Activated CD8-positive, alpha-beta T cell treated with anti-CD3 and anti-CD28 coated beads for 36 hours (primary cell): Measurements from ENCODE around the gene STAP1. TPM values are rescaled to one million over a fixed set of nuclear protein-coding genes. Genes with fewer than 3 reads are reported as not detected.

Source experiments
- ATAC-seq: fragments of 200-7000 bp; cut with Tn5 transposase; one replicate; pipeline ENCODE4 v1.10.0; 2021; ENCODE audit warnings: mild to moderate bottlenecking, moderate library complexity
- CTCF ChIA-PET: fragments of 350-600 bp; sonication (Branson Sonifier 250); formaldehyde crosslinking; loops from one replicate; lab custom pipeline; 2021; ENCODE audit warnings: antibody characterized with exemption; lab: Charles Lee
- POLR2A ChIA-PET: fragments of 350-600 bp; sonication (Branson Sonifier 250); formaldehyde crosslinking; loops from one replicate; lab custom pipeline; 2021; ENCODE audit warnings: antibody characterized with exemption; lab: Charles Lee
- DNase-seq: peaks from one replicate; pipeline ENCODE4 v3.0.0-alpha.2; 2020
- H3K27ac Mint-ChIP-seq: one replicate; pipeline ENCODE4 v1.8.0; 2021; ENCODE audit warnings: mild to moderate bottlenecking, mixed read lengths
- H3K27me3 Mint-ChIP-seq: one replicate; pipeline ENCODE4 v1.8.0; 2021; ENCODE audit warnings: mixed read lengths
- H3K36me3 Mint-ChIP-seq: one replicate; pipeline ENCODE4 v1.8.0; 2021; ENCODE audit warnings: low read depth, mixed read lengths
- H3K4me1 Mint-ChIP-seq: one replicate; pipeline ENCODE4 v1.8.0; 2021; ENCODE audit warnings: low read depth, mixed read lengths
- H3K4me3 Mint-ChIP-seq: one replicate; pipeline ENCODE4 v1.8.0; 2021; ENCODE audit warnings: mild to moderate bottlenecking, moderate library complexity, mixed read lengths
- H3K9me3 Mint-ChIP-seq: one replicate; pipeline ENCODE4 v1.8.0; 2021; ENCODE audit warnings: mixed read lengths
- intact Hi-C: fragments of 100-400 bp; cut with micrococcal nuclease; formaldehyde crosslinking; loops from one replicate; pipeline ENCODE4 v1.10.0; 2022
- total RNA-seq, 2 experiments: library from RNA; stranded (reverse); gene quantifications; one replicate each; pipeline ENCODE4 v1.2.3, GENCODE V29; 2021
- TF ChIP-seq, protein P1 (sequence below): fragments of 200-600 bp; IDR thresholded peaks from one replicate; pipeline ENCODE4 v1.8.0; 2022; ENCODE audit warnings: antibody characterized with exemption, mild to moderate bottlenecking

The STAP1 gene, protein sequence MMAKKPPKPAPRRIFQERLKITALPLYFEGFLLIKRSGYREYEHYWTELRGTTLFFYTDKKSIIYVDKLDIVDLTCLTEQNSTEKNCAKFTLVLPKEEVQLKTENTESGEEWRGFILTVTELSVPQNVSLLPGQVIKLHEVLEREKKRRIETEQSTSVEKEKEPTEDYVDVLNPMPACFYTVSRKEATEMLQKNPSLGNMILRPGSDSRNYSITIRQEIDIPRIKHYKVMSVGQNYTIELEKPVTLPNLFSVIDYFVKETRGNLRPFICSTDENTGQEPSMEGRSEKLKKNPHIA
- total RNA-seq, result 1 to 10 TPM; 3.0 TPM

DNA sequence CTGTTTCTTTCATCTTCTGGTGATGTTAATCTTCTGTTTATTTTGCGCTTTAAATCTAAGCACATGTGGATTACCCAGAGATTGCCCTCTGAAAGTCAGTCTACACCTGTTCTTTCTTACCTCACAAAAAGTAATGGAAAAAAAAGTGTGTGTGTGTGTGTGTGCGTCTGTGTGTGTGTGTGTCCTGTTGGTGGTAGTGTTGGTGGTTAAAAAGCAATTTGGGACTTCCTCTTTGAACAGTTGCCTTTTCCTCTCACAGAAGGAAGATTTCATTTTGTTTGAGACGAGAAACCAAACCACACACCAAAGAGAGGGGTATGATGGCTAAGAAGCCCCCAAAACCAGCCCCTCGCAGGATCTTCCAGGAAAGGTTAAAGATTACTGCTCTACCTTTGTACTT, at the start of gene STAP1:
Gene STAP1, plus strand, starts transcription at position 235 of the 400 bp plus-strand sequence. Its CDS starts 83 bp downstream, at position 318.
- POLR2A ChIA-PET, result interaction anchor here (1.2 kb wide), 1 partner anchor 12 kb away, joined by 3 read pairs; no protein-coding TSS in a partner anchor
- Mint-ChIP-seq H3K9me3 (no peaks in the 10 kb centered on the region), H3K36me3 (no peaks in the 10 kb centered on the region), H3K4me1 (peaks cover 7% of the 10 kb centered on the region), H3K27ac (peak within 1 kb of the TSS; percentile 84), H3K4me3 (peak within 1 kb of the TSS; percentile 64), H3K27me3 (peaks cover 1% of the 10 kb centered on the region)
- TF ChIP-seq, protein P1, sequence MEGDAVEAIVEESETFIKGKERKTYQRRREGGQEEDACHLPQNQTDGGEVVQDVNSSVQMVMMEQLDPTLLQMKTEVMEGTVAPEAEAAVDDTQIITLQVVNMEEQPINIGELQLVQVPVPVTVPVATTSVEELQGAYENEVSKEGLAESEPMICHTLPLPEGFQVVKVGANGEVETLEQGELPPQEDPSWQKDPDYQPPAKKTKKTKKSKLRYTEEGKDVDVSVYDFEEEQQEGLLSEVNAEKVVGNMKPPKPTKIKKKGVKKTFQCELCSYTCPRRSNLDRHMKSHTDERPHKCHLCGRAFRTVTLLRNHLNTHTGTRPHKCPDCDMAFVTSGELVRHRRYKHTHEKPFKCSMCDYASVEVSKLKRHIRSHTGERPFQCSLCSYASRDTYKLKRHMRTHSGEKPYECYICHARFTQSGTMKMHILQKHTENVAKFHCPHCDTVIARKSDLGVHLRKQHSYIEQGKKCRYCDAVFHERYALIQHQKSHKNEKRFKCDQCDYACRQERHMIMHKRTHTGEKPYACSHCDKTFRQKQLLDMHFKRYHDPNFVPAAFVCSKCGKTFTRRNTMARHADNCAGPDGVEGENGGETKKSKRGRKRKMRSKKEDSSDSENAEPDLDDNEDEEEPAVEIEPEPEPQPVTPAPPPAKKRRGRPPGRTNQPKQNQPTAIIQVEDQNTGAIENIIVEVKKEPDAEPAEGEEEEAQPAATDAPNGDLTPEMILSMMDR, result no peak
- intact Hi-C loops, result no loop called here
- peak; percentile 34 for DNase-seq
- CTCF ChIA-PET, result interaction anchor here (0.9 kb wide), 1 partner anchor 12 kb away, joined by 3 read pairs; no protein-coding TSS in a partner anchor
- ATAC-seq, result peak; percentile 81

DNA sequence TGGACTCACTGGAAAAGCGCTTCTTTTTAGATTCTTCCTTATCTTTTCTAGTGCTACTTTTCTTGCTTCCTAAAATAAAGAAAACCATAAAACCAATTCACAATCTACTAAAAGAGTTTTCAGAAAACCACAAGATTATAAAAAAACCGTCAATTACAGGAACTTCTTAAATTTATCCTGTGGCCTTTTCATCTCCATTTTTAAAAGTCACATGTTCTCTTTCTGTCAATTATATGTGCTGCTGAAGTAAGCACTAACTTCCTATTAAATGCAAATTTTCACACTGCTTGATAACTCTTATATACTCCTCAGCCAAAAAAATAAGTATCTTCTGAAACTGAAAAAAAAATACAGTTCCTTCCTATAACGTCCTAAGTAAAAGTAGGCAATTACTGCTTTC, 46.0 kb upstream of the STAP1 start:
- CTCF ChIA-PET, result no interaction called here
- Mint-ChIP-seq H3K27ac (no peak overlapping the region), H3K4me3 (no peak overlapping the region), H3K4me1 (peaks cover 11% of the 10 kb centered on the region), H3K27me3 (no peaks in the 10 kb centered on the region), H3K9me3 (no peaks in the 10 kb centered on the region), H3K36me3 (peaks cover 55% of the 10 kb centered on the region)
- POLR2A ChIA-PET, result no interaction called here
- no peak for ATAC-seq
- TF ChIP-seq, protein P1, result no peak
- intact Hi-C loops, result no loop called here
- DNase-seq, result no peak

DNA sequence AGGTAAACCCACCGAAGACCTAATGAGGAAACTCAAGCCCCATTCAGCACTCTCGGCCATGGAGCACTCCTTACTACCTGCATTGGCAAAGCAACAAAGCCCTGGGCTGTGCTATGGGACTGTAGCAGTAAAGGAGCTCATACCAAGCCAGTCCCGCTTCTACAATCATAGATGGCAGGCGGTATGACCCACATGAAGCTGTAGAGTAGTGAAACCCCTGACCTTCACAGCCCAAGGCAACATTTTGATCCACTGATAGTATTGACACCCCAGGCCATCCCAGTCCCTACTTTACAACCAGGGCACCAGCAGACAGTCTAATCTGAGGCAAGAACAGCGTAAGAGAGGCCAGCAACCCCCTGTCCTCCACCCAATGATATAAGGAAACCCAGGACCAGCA, 38.4 kb upstream of the STAP1 start:
- peaks cover 43% of the 10 kb centered on the region for H3K4me1 Mint-ChIP-seq
- TF ChIP-seq, protein P1, result no peak
- H3K36me3 Mint-ChIP-seq, result peaks cover 57% of the 10 kb centered on the region
- H3K9me3 Mint-ChIP-seq, result peaks cover 2% of the 10 kb centered on the region
- no peak for ATAC-seq
- POLR2A ChIA-PET, result interaction anchor here (0.7 to 1.1 kb wide), 2 partner anchors 11 to 23 kb away, joined by 3 read pairs; no protein-coding TSS in a partner anchor
- no peak for DNase-seq
- CTCF ChIA-PET, result interaction anchor here (1.0 to 1.3 kb wide), 2 partner anchors 9 to 187 kb away, joined by 3 read pairs; no protein-coding TSS in a partner anchor
- H3K27ac Mint-ChIP-seq, result peak overlapping the region; percentile 13
- no peak overlapping the region for H3K4me3 Mint-ChIP-seq
- intact Hi-C loops, result no loop called here
- H3K27me3 Mint-ChIP-seq, result no peaks in the 10 kb centered on the region

DNA sequence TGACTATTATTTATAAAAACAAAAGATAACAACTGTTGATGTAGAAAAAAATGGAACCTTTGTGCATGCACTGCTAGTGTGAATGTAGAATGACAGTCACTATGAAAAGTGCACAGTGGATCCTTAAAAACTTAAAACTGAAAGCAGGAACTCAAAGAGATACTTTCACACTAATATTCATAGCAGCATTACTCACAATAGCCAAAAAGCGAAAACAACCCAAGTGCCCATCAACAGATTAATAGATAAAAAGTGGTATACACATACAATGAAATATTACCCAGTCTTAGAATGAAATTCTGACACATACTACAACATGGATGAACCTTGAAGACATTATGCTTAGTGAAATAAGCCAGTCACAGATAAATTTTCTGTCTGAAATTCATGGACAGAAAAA, 37.0 kb upstream of the STAP1 start:
- CTCF ChIA-PET, result no interaction called here
- intact Hi-C loops, result no loop called here
- H3K27me3 Mint-ChIP-seq, result no peaks in the 10 kb centered on the region
- H3K4me3 Mint-ChIP-seq, result no peak overlapping the region
- TF ChIP-seq, protein P1, result no peak
- peaks cover 2% of the 10 kb centered on the region for H3K9me3 Mint-ChIP-seq
- peaks cover 52% of the 10 kb centered on the region for H3K4me1 Mint-ChIP-seq
- ATAC-seq (peak; percentile 50), DNase-seq (no peak)
- peaks cover 59% of the 10 kb centered on the region for H3K36me3 Mint-ChIP-seq
- H3K27ac Mint-ChIP-seq, result peak overlapping the region; percentile 72
- POLR2A ChIA-PET, result no interaction called here

DNA sequence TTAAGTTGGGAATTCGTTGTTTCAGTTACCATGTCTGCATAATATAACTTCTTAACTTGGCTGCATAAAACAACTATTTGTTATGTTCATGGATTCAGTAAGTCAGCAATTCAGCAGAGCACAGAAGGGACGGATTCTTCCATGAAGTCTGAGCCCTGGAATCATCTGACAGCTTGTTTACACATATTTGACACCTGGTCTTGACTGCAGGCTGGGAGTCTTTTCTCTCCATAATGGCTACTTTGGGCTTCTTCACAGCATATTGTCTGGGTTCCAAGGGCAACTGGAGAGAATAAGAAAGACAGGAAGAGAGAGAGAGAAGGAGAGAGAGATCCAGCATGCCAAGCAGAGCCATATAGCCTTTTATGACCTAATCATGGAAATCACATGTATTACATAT, 36.3 kb upstream of the STAP1 start:
- ATAC-seq (no peak), DNase-seq (no peak)
- intact Hi-C loops, result no loop called here
- ChIA-PET CTCF (no interaction called here), POLR2A (no interaction called here)
- Mint-ChIP-seq H3K27me3 (no peaks in the 10 kb centered on the region), H3K4me3 (no peak overlapping the region), H3K27ac (peak overlapping the region; percentile 90), H3K4me1 (peaks cover 59% of the 10 kb centered on the region), H3K36me3 (peaks cover 61% of the 10 kb centered on the region), H3K9me3 (peaks cover 2% of the 10 kb centered on the region)
- TF ChIP-seq, protein P1, result no peak
